ENCODE data around the gene KRTAP6-2.

KRTAP6-2 gene

GRCh38 chr21:30598802-30599201, at the start of gene KRTAP6-2:
TSS of gene KRTAP6-2 (minus strand) at chr21:30598902. CDS start at chr21:30598874, 28 bp downstream.
- no peak for DNase-seq (ENCODE audit: low read depth in 3 of 3, low spot score in 1 of 3)

- no peak for DNase-seq (ENCODE audit: low read depth in 3 of 3, low spot score in 1 of 3)
Observed at GRCh38 chr21:30646904-30647414, 48.3 kb upstream of the KRTAP6-2 start.

- DNase-seq (ENCODE audit: low read depth in 3 of 3, low spot score in 1 of 3) = no peak
Observed at GRCh38 chr21:30642564-30642963, 43.9 kb upstream of the KRTAP6-2 start, which contains the start of gene KRTAP20-3. TSS of gene KRTAP20-3 (plus strand) at chr21:30642864.

GRCh38 chr21:30638686-30639085, 40.0 kb upstream of the KRTAP6-2 start:
- no peak for DNase-seq (ENCODE audit: low read depth in 3 of 3, low spot score in 1 of 3)

GRCh38 chr21:30634906-30635305, 36.2 kb upstream of the KRTAP6-2 start, which contains the start of gene KRTAP20-2:
TSS of gene KRTAP20-2 (plus strand) at chr21:30635206. CDS start at chr21:30635264, 58 bp downstream.
- DNase-seq (ENCODE audit: low read depth in 3 of 3, low spot score in 1 of 3) = no peak

GRCh38 chr21:30629200-30629599, 30.5 kb upstream of the KRTAP6-2 start:
- DNase-seq (ENCODE audit: low read depth in 3 of 3, low spot score in 1 of 3) = no peak

- no peak for DNase-seq (ENCODE audit: low read depth in 3 of 3, low spot score in 1 of 3)
Observed at GRCh38 chr21:30628109-30628508, 29.4 kb upstream of the KRTAP6-2 start.

GRCh38 chr21:30625449-30626165, 26.9 kb upstream of the KRTAP6-2 start:
- DNase-seq (ENCODE audit: low read depth in 3 of 3, low spot score in 1 of 3) = no peak

GRCh38 chr21:30623362-30623761, 24.7 kb upstream of the KRTAP6-2 start:
- DNase-seq (ENCODE audit: low read depth in 3 of 3, low spot score in 1 of 3) = no peak

GRCh38 chr21:30620522-30620921, 21.8 kb upstream of the KRTAP6-2 start, which contains the start of gene KRTAP20-4:
TSS of gene KRTAP20-4 (plus strand) at chr21:30620627.
- no peak for DNase-seq (ENCODE audit: low read depth in 3 of 3, low spot score in 1 of 3)

GRCh38 chr21:30620080-30620479, 21.4 kb upstream of the KRTAP6-2 start:
- DNase-seq (ENCODE audit: low read depth in 3 of 3, low spot score in 1 of 3) = no peak

GRCh38 chr21:30616125-30616524, 17.4 kb upstream of the KRTAP6-2 start, which contains the start of gene KRTAP20-1:
TSS of gene KRTAP20-1 (plus strand) at chr21:30616425. CDS start at chr21:30616455, 30 bp downstream.
- DNase-seq (ENCODE audit: low read depth in 3 of 3, low spot score in 1 of 3) = no peak

- DNase-seq (ENCODE audit: low read depth in 3 of 3, low spot score in 1 of 3) = no peak
Observed at GRCh38 chr21:30615199-30615598, 16.5 kb upstream of the KRTAP6-2 start.

- DNase-seq (ENCODE audit: low read depth in 3 of 3, low spot score in 1 of 3) = no peak
Observed at GRCh38 chr21:30613836-30614235, 15.1 kb upstream of the KRTAP6-2 start, which contains the start of gene KRTAP6-1. TSS of gene KRTAP6-1 (minus strand) at chr21:30613930. CDS start at chr21:30613904, 26 bp downstream.

GRCh38 chr21:30612132-30612531, 13.4 kb upstream of the KRTAP6-2 start:
- DNase-seq (ENCODE audit: low read depth in 3 of 3, low spot score in 1 of 3) = no peak

GRCh38 chr21:30605968-30606367, 7.3 kb upstream of the KRTAP6-2 start:
- no peak for DNase-seq (ENCODE audit: low read depth in 3 of 3, low spot score in 1 of 3)

GRCh38 chr21:30600787-30601186, 2.1 kb upstream of the KRTAP6-2 start, which contains the start of gene KRTAP22-1:
TSS of gene KRTAP22-1 (plus strand) at chr21:30601087.
- no peak for DNase-seq (ENCODE audit: low read depth in 3 of 3, low spot score in 1 of 3)

- DNase-seq (ENCODE audit: low read depth in 3 of 3, low spot score in 1 of 3) = no peak
Observed at GRCh38 chr21:30592140-30592539, 6.6 kb downstream of the KRTAP6-2 start, which contains the start of gene KRTAP6-3. TSS of gene KRTAP6-3 (plus strand) at chr21:30592440. CDS start at chr21:30592446, 6 bp downstream.

- no peak for DNase-seq (ENCODE audit: low read depth in 3 of 3, low spot score in 1 of 3)
Observed at GRCh38 chr21:30590297-30590696, 8.4 kb downstream of the KRTAP6-2 start, which contains the start of gene KRTAP22-2. TSS of gene KRTAP22-2 (minus strand) at chr21:30590397.

GRCh38 chr21:30582870-30583269, 15.8 kb downstream of the KRTAP6-2 start:
- no peak for DNase-seq (ENCODE audit: low read depth in 3 of 3, low spot score in 1 of 3)

GRCh38 chr21:30580132-30580531, 18.6 kb downstream of the KRTAP6-2 start:
- no peak for DNase-seq (ENCODE audit: low read depth in 3 of 3, low spot score in 1 of 3)

- DNase-seq (ENCODE audit: low read depth in 3 of 3, low spot score in 1 of 3) = no peak
Observed at GRCh38 chr21:30579346-30579745, 19.4 kb downstream of the KRTAP6-2 start.
